K562 (cell line): ENCODE data around the gene CCDC27. TPM values are rescaled to one million over a fixed set of nuclear protein-coding genes. Genes with fewer than 3 reads are reported as not detected.

Source experiments
- NFRKB ChIP-seq: fragments of 450-650 bp; IDR thresholded peaks from 2 replicates; pipeline ENCODE4 v1.6.1; 2016; ENCODE audit warnings: low read depth
- POLR2A ChIP-seq: fragments of 450-650 bp; conservative IDR thresholded peaks from 2 replicates; pipeline ENCODE4 v1.6.1; 2016
- POLR2H ChIP-seq: IDR thresholded peaks from 2 replicates; pipeline ENCODE4 v1.6.1; 2016; ENCODE audit warnings: missing genetic modification characterization, low read depth, mild to moderate bottlenecking, control low read depth, missing compliant biosample characterization, moderate library complexity
- PRPF4 ChIP-seq: fragments of 200-400 bp; formaldehyde crosslinking; IDR thresholded peaks from one replicate; pipeline ENCODE4 v1.6.1; 2017; ENCODE audit warnings: low read length, low read depth, mild to moderate bottlenecking; ENCODE audit not compliant: insufficient read depth, poor library complexity, severe bottlenecking
- SMARCB1 ChIP-seq: IDR thresholded peaks from 2 replicates; pipeline ENCODE4 v1.6.1; 2011; ENCODE audit warnings: improper control_type of control experiment, low read depth; ENCODE audit not compliant: insufficient read length
- ZBTB7A ChIP-seq: IDR thresholded peaks from 2 replicates; pipeline ENCODE4 v1.6.1; 2011; ENCODE audit warnings: low read depth, mild to moderate bottlenecking, low read length, moderate library complexity, borderline replicate concordance; ENCODE audit not compliant: control insufficient read depth
- ZNF318 ChIP-seq, 2 experiments: fragments of 450-650 bp; IDR thresholded peaks; 2 replicates each; pipeline ENCODE4 v1.6.1; 2016; ENCODE audit warnings: mild to moderate bottlenecking in 2 of 2, borderline replicate concordance in 1 of 2, low read depth in 1 of 2, moderate library complexity in 1 of 2
- ZNF444 ChIP-seq: fragments of 250-450 bp; sonication (Bioruptor Pico); IDR thresholded peaks from 2 replicates; pipeline ENCODE4 v1.4.0; 2020; ENCODE audit warnings: mild to moderate bottlenecking, moderate library complexity
- ZNF766 ChIP-seq: fragments of 200-800 bp; sonication (Bioruptor generic); conservative IDR thresholded peaks from 2 replicates; pipeline ENCODE4 v1.6.1; 2016; ENCODE audit warnings: missing genetic modification characterization, missing compliant biosample characterization
- polyA plus RNA-seq, 8 experiments: library from polyadenylated mRNA; depleted of rRNA in 4 of 8; stranded (reverse) in 5 of 8; unstranded in 3 of 8; fragments of >200 nt; fragmentation: Nextera tagmentation in 2 of 8; fragmentation: Illumina TruSeq in 1 of 8; extraction: Ambion mirVana in 2 of 8; extraction: Trizol in 1 of 8; gene quantifications; 2 replicates each; pipeline versions ENCODE4 v1.2.1 to v1.2.3, GENCODE V29; 2011 to 2014; ENCODE audit warnings: inconsistent platforms in 1 of 8, missing spikeins in 1 of 8
- total RNA-seq, 7 experiments: library from RNA; depleted of rRNA in 6 of 7; stranded (reverse); fragments of >200 nt in 6 of 7; fragmentation: Illumina TruSeq in 2 of 7; extraction: Trizol in 2 of 7; gene quantifications; 2 replicates each; pipeline versions ENCODE4 v1.2.1 to v1.2.3, GENCODE V29; 2011 to 2021; ENCODE audit warnings: low replicate concordance in 1 of 7

The CCDC27 gene
- total and polyA plus RNA-seq, 9 of the 15 experiments (the other 6 are each of a cell fraction or from before 2014, with no cell fraction given): 0.01 to 0.04 TPM; not detected in 7

- TF ChIP-seq ZNF318 (IDR thresholded peaks at IDR 0.05; ENCODE audit: borderline replicate concordance in 1 of 2, low read depth in 1 of 2) (no peak), ZBTB7A (no peak), POLR2H (no peak), ZNF444 (CRISPR knock-in tag) (no peak), NFRKB (no peak), PRPF4 (no peak), POLR2A (peak; percentile 51; the same call in 1 of the 2 replicates), ZNF766 (no peak), SMARCB1 (no peak)
Observed at GRCh38 chr1:3780901-3781300, 28.7 kb downstream of the CCDC27 start (continued).
